Measurements from ENCODE around the gene RASIP1. TPM values are rescaled to one million over a fixed set of nuclear protein-coding genes. Genes with fewer than 3 reads are reported as not detected.

The RASIP1 gene
- total and polyA plus RNA-seq, 2 of the 8 experiments (the other 6 are each of a cell fraction or from before 2014, with no cell fraction given): 9.3 to 11.4 TPM

DNA sequence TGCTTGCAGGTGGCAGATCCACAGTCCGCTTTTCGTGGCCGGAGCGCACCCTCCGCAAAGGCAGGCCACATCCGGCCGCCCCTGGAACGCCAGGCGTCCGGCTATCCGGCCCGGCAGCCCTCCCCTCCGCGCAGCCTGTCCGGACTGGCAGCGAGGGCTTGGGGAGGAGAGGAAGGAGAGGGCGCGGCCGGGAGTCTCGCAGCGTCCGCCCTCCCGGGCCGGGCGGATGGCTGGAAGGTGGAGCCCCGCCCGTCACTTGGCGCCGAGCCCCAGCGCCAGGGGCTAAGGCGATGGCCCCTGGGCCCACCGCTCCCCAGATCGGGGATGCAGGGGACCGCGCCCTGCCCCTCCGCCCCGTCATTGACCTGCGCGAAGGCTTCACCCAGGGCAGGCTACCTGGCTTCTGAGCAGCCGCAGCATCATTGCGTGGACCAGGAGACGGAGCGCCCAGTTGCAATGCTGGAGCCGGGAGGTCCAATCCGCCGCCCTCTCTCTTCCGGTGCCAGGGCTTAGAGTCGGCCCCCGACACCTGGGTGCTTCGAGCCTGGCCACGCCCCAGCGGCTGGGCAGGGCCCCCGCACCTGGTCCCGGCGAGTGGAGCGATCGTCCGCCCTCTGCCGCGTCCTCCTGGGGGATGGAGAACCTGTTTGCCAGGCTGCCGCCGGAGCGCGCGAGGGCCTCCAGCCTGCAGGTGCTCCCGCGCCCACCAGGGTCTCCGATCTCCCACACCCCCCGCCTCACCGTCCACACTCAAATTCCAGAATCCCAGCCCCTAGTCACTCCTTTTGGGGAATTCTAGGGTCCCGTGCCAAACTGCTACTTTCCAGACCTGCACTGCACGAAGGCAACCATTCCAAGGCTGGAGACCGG lies 12.3 kb upstream of the RASIP1 start, which contains the start of gene FUT1 (continued):
- TF ChIP-seq CHD7 (IDR thresholded peaks at IDR 0.05; ENCODE audit: insufficient replicate concordance, low read length) (no peak), CTBP2 (IDR thresholded peaks at IDR 0.05; ENCODE audit: borderline replicate concordance, insufficient read depth, insufficient read length, low read length) (peak; percentile 90), BRCA1 (IDR thresholded peaks at IDR 0.05; ENCODE audit: low read depth, low read length) (no peak), TAF1 (IDR thresholded peaks at IDR 0.05; ENCODE audit: low read depth, low read length) (peak; percentile 55; the same call in 1 of the 2 replicates), ASH2L (IDR thresholded peaks at IDR 0.05; ENCODE audit: low read length) (peak; percentile 79), RXRA (IDR thresholded peaks at IDR 0.05; ENCODE audit: insufficient read depth, low read depth, low read length) (no peak), SP1 (IDR thresholded peaks at IDR 0.05; ENCODE audit: low read depth, low read length) (peak; percentile 97), JUND (IDR thresholded peaks at IDR 0.05; ENCODE audit: low read length) (0 out of 2 replicates have a peak, but pooled peaks have one; percentile 30), TEAD4 (IDR thresholded peaks at IDR 0.05; ENCODE audit: low read depth, low read length) (no peak), GABPA (IDR thresholded peaks at IDR 0.05; ENCODE audit: borderline replicate concordance, insufficient read depth, low read length) (0 out of 2 replicates have a peak, but pooled peaks have one; percentile 75)

Data from H1 (cell line).